HepG2 (cell line): ENCODE measurements around the gene TTC39C. TPM values are rescaled to one million over a fixed set of nuclear protein-coding genes. Genes with fewer than 3 reads are reported as not detected.

Experiments used
- CBFB ChIP-seq: sonication (generic); formaldehyde crosslinking; IDR thresholded peaks from 2 replicates; pipeline ENCODE4 v1.4.0; 2020; ENCODE audit warnings: missing genetic modification reagents
- CREM ChIP-seq, 2 experiments: sonication (generic) in 1 of 2; formaldehyde crosslinking in 1 of 2; IDR thresholded peaks; 2 replicates each; pipeline versions ENCODE4 v1.4.0 to v1.6.1; 2016 to 2020; ENCODE audit warnings: antibody characterized with exemption in 1 of 2, mild to moderate bottlenecking in 1 of 2, missing genetic modification reagents in 1 of 2
- GFI1 ChIP-seq: sonication (generic); formaldehyde crosslinking; IDR thresholded peaks from 2 replicates; pipeline ENCODE4 v1.5.0; 2020; ENCODE audit warnings: missing genetic modification reagents, mild to moderate bottlenecking, borderline replicate concordance
- GZF1 ChIP-seq: sonication (generic); formaldehyde crosslinking; IDR thresholded peaks from 2 replicates; pipeline ENCODE4 v1.5.1; 2020; ENCODE audit warnings: mild to moderate bottlenecking, missing genetic modification reagents
- MED13 ChIP-seq: sonication (generic); formaldehyde crosslinking; IDR thresholded peaks from 2 replicates; pipeline ENCODE4 v1.5.0; 2020; ENCODE audit warnings: missing genetic modification reagents
- NFKB2 ChIP-seq: sonication (generic); formaldehyde crosslinking; IDR thresholded peaks from 2 replicates; pipeline ENCODE4 v1.4.0; 2020; ENCODE audit warnings: missing genetic modification reagents, borderline replicate concordance
- NFYC ChIP-seq: IDR thresholded peaks from 2 replicates; pipeline ENCODE4 v1.6.1; 2016; ENCODE audit warnings: missing genetic modification reagents, missing compliant biosample characterization
- RXRB ChIP-seq: IDR thresholded peaks from 2 replicates; pipeline ENCODE4 v1.6.1; 2016; ENCODE audit warnings: borderline replicate concordance, missing genetic modification reagents, missing compliant biosample characterization
- TBP ChIP-seq: sonication (generic); formaldehyde crosslinking; IDR thresholded peaks from 2 replicates; pipeline ENCODE4 v1.5.0; 2020; ENCODE audit warnings: missing genetic modification reagents
- ZNF296 ChIP-seq: sonication (generic); formaldehyde crosslinking; conservative IDR thresholded peaks from 2 replicates; pipeline ENCODE4 v1.5.0; 2020; ENCODE audit warnings: mild to moderate bottlenecking, missing genetic modification reagents
- ZNF382 ChIP-seq: sonication (generic); formaldehyde crosslinking; IDR thresholded peaks from 2 replicates; pipeline ENCODE4 v1.5.0; 2020; ENCODE audit warnings: missing genetic modification reagents, mild to moderate bottlenecking, borderline replicate concordance
- polyA plus RNA-seq, 8 experiments: library from polyadenylated mRNA; depleted of rRNA in 3 of 8; stranded (reverse) in 7 of 8; unstranded in 1 of 8; fragments of >200 nt; fragmentation: Illumina TruSeq in 4 of 8; extraction: Trizol in 4 of 8; gene quantifications; 2 replicates each; pipeline versions ENCODE4 v1.2.1 to v1.2.3, GENCODE V29; 2011 to 2016; ENCODE audit warnings: low read depth in 4 of 8, missing spikeins in 1 of 8, mixed read lengths in 1 of 8; ENCODE audit not compliant: insufficient read depth in 1 of 8
- total RNA-seq, 5 experiments: library from RNA; depleted of rRNA; stranded (reverse); fragments of >200 nt; fragmentation: Illumina TruSeq; extraction: Trizol; gene quantifications; 2 replicates each; pipeline ENCODE4 v1.2.3, GENCODE V29; 2016; ENCODE audit warnings: low read depth in 1 of 5
- TF ChIP-seq, protein P1 (sequence below): sonication (generic); formaldehyde crosslinking; IDR thresholded peaks from 2 replicates; pipeline ENCODE4 v1.5.1; 2020; ENCODE audit warnings: mild to moderate bottlenecking, missing genetic modification reagents, moderate library complexity
- TF ChIP-seq, protein P2 (sequence below): sonication (generic); formaldehyde crosslinking; IDR thresholded peaks from 2 replicates; pipeline ENCODE4 v1.4.0; 2020; ENCODE audit warnings: missing genetic modification reagents
- TF ChIP-seq, protein P3 (sequence below): IDR thresholded peaks from 2 replicates; pipeline ENCODE4 v1.6.1; 2016; ENCODE audit warnings: missing biosample characterization, missing genetic modification reagents, low read depth
- TF ChIP-seq, protein P4 (sequence below): sonication (generic); formaldehyde crosslinking; IDR thresholded peaks from 2 replicates; pipeline ENCODE4 v1.9.0; 2022; ENCODE audit warnings: low read depth, missing genetic modification reagents
- TF ChIP-seq, protein P5 (sequence below): sonication (generic); formaldehyde crosslinking; IDR thresholded peaks from 2 replicates; pipeline ENCODE4 v1.4.0; 2020; ENCODE audit warnings: missing genetic modification reagents

TTC39C gene
- total and polyA plus RNA-seq, 2 of the 13 experiments (the other 11 are each of a cell fraction or from before 2014, with no cell fraction given), result 19.1 to 25.9 TPM

DNA sequence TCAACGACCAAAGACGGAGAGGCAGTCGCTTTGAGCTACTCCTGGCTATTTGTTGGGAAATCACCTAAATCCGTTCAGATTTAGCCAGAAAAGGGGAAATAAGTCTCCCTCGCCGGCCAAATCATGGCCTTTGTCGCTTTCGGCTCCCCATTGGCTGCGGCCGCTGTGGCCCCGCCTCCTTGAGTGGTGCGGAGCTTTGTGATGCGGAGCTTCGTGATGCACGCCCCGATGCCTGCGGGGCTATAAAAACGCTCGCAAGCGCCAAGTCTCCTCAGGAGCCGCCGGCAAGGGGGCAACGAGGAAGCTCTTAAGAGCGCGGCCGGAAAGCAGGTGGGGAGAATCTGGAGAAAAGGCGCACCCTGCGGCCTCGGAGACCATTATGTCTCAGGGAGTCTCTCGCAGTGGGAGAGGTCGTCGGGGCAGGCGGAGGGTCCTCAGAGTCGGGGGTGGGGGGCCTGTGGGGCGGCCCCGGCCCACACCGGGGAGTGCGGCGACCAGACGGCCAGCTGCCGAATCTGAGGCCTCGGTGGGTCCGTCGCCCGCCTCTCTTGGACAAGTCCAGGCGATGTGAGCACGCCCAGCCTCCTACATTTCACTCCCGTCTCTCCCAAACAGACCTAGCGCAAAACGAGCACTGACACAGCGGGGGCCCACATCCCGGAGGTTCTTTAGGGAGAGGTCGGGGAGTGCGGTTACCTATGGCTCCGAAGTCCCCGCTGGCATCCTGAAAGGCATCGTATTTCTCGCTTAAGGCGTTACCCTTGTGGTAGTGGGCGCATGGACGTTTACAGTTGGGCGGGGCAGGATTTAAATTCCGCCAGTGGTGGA, 124.4 kb downstream of the TTC39C start, which contains the start of gene CABYR (continued):
- TF ChIP-seq, protein P1, sequence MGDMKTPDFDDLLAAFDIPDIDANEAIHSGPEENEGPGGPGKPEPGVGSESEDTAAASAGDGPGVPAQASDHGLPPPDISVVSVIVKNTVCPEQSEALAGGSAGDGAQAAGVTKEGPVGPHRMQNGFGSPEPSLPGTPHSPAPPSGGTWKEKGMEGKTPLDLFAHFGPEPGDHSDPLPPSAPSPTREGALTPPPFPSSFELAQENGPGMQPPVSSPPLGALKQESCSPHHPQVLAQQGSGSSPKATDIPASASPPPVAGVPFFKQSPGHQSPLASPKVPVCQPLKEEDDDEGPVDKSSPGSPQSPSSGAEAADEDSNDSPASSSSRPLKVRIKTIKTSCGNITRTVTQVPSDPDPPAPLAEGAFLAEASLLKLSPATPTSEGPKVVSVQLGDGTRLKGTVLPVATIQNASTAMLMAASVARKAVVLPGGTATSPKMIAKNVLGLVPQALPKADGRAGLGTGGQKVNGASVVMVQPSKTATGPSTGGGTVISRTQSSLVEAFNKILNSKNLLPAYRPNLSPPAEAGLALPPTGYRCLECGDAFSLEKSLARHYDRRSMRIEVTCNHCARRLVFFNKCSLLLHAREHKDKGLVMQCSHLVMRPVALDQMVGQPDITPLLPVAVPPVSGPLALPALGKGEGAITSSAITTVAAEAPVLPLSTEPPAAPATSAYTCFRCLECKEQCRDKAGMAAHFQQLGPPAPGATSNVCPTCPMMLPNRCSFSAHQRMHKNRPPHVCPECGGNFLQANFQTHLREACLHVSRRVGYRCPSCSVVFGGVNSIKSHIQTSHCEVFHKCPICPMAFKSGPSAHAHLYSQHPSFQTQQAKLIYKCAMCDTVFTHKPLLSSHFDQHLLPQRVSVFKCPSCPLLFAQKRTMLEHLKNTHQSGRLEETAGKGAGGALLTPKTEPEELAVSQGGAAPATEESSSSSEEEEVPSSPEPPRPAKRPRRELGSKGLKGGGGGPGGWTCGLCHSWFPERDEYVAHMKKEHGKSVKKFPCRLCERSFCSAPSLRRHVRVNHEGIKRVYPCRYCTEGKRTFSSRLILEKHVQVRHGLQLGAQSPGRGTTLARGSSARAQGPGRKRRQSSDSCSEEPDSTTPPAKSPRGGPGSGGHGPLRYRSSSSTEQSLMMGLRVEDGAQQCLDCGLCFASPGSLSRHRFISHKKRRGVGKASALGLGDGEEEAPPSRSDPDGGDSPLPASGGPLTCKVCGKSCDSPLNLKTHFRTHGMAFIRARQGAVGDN (CRISPR knock-in tag), result peak; percentile 71
- no peak for TF ChIP-seq TBP (CRISPR knock-in tag)
- peak; percentile 13; the same call in 1 of the 2 replicates for TF ChIP-seq NFKB2
- TF ChIP-seq, protein P2, sequence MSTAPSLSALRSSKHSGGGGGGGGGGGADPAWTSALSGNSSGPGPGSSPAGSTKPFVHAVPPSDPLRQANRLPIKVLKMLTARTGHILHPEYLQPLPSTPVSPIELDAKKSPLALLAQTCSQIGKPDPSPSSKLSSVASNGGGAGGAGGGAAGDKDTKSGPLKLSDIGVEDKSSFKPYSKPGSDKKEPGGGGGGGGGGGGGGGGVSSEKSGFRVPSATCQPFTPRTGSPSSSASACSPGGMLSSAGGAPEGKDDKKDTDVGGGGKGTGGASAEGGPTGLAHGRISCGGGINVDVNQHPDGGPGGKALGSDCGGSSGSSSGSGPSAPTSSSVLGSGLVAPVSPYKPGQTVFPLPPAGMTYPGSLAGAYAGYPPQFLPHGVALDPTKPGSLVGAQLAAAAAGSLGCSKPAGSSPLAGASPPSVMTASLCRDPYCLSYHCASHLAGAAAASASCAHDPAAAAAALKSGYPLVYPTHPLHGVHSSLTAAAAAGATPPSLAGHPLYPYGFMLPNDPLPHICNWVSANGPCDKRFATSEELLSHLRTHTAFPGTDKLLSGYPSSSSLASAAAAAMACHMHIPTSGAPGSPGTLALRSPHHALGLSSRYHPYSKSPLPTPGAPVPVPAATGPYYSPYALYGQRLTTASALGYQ, result no peak
- TF ChIP-seq GZF1 (CRISPR knock-in tag), result no peak
- no peak for TF ChIP-seq CBFB (CRISPR knock-in tag)
- TF ChIP-seq GFI1 (CRISPR knock-in tag), result no peak
- peak; percentile 64 for TF ChIP-seq NFYC (CRISPR knock-in tag)
- no peak for TF ChIP-seq ZNF296 (CRISPR knock-in tag)
- TF ChIP-seq ZNF382, result no peak
- TF ChIP-seq, protein P3, sequence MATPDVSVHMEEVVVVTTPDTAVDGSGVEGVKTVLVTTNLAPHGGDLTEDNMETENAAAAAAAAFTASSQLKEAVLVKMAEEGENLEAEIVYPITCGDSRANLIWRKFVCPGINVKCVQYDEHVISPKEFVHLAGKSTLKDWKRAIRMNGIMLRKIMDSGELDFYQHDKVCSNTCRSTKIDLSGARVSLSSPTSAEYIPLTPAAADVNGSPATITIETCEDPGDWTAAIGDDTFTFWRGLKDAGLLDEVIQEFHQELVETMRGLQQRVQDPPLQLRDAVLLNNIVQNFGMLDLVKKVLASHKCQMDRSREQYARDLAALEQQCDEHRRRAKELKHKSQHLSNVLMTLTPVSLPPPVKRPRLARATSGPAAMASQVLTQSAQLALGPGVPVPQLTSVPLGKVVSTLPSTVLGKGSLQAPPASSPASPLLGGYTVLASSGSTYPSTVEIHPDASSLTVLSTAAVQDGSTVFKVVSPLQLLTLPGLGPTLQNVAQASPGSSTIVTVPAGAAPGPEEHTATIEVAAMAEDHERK, result no peak
- no peak for TF ChIP-seq MED13 (CRISPR knock-in tag)
- TF ChIP-seq, protein P4, sequence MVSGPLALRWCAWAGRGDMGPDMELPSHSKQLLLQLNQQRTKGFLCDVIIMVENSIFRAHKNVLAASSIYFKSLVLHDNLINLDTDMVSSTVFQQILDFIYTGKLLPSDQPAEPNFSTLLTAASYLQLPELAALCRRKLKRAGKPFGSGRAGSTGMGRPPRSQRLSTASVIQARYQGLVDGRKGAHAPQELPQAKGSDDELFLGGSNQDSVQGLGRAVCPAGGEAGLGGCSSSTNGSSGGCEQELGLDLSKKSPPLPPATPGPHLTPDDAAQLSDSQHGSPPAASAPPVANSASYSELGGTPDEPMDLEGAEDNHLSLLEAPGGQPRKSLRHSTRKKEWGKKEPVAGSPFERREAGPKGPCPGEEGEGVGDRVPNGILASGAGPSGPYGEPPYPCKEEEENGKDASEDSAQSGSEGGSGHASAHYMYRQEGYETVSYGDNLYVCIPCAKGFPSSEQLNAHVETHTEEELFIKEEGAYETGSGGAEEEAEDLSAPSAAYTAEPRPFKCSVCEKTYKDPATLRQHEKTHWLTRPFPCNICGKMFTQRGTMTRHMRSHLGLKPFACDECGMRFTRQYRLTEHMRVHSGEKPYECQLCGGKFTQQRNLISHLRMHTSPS, result no peak
- no peak for TF ChIP-seq CREM (IDR thresholded peaks at IDR 0.05)
- no peak for TF ChIP-seq CREM (CRISPR knock-in tag; IDR thresholded peaks at IDR 0.05)
- TF ChIP-seq RXRB (CRISPR knock-in tag), result no peak
- TF ChIP-seq, protein P5, sequence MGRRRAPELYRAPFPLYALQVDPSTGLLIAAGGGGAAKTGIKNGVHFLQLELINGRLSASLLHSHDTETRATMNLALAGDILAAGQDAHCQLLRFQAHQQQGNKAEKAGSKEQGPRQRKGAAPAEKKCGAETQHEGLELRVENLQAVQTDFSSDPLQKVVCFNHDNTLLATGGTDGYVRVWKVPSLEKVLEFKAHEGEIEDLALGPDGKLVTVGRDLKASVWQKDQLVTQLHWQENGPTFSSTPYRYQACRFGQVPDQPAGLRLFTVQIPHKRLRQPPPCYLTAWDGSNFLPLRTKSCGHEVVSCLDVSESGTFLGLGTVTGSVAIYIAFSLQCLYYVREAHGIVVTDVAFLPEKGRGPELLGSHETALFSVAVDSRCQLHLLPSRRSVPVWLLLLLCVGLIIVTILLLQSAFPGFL (CRISPR knock-in tag), result no peak
